Measurements from ENCODE around the gene NCF4. TPM values are rescaled to one million over a fixed set of nuclear protein-coding genes. Genes with fewer than 3 reads are reported as not detected.

The NCF4 gene
- total RNA-seq, 1 donor from 2014 or later = not detected

DNA sequence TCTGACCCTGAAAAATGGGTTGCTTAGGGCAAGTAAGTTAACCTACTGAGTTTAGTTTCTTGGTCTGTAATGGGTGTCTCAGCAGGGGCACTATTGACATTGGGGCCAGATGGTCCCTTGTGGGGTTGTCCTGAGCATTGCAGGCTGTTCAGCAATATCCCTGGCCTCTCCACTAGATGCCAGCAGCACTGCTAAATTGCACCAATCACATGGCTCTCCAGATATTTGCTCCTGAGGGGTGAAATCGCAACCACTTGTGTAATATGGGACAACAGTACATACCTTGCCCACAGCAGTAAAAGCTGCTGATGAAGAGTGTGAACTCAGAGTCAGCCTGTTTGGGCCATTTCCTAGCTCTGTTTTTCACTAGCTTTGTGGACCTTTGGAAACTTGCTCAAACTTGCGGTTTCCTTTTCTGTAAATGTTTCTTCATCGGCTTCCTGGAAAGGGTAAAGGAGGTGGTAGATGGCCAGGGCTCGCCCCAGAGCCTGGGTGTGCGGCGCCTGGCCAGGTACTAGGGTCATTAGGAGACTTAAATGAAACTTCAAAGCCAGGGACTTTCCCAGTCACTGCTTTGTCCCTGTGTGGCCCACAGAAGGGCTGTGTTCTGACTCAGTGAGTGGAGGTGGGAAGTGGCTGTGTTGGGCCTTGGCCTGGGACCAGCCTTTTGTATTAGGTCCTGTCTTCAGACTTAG, 13.0 kb downstream of the NCF4 start:
- H3K36me3 ChIP-seq (ENCODE audit: control insufficient read depth, insufficient read depth, low read length) = no peaks in the 10 kb centered on the region
- H3K27me3 ChIP-seq (ENCODE audit: control insufficient read depth, insufficient read depth, low read length) = peaks cover 2% of the 10 kb centered on the region
- no peak overlapping the region for H3K4me3 ChIP-seq (ENCODE audit: low read depth, low read length)
- TF ChIP-seq, protein P1, sequence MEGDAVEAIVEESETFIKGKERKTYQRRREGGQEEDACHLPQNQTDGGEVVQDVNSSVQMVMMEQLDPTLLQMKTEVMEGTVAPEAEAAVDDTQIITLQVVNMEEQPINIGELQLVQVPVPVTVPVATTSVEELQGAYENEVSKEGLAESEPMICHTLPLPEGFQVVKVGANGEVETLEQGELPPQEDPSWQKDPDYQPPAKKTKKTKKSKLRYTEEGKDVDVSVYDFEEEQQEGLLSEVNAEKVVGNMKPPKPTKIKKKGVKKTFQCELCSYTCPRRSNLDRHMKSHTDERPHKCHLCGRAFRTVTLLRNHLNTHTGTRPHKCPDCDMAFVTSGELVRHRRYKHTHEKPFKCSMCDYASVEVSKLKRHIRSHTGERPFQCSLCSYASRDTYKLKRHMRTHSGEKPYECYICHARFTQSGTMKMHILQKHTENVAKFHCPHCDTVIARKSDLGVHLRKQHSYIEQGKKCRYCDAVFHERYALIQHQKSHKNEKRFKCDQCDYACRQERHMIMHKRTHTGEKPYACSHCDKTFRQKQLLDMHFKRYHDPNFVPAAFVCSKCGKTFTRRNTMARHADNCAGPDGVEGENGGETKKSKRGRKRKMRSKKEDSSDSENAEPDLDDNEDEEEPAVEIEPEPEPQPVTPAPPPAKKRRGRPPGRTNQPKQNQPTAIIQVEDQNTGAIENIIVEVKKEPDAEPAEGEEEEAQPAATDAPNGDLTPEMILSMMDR (IDR thresholded peaks at IDR 0.05; ENCODE audit: insufficient read depth, low read length, poor library complexity, severe bottlenecking) = peak; percentile 19
- DNase-seq (ENCODE audit: low read depth) = no peak

DNA sequence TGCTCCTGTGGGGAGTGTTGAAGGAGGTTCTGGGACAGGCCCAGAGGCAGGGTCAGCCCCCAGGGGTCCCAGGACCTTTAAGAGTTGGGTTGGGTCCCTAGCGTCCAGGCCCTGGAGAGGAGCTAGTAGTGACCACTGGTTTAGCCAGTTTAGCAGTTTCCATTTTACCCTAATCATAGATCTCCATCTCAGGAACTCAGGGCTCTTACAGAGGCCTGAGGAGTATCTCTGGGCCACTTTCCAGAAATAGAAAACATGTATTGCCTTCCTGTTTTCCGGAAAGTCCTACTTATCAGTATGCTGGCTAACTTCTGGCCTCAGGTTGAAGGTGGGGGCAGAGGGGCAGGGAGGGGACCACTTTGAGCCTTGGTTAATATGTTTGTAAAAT, 13.5 kb downstream of the NCF4 start:
- no peaks in the 10 kb centered on the region for H3K36me3 ChIP-seq (ENCODE audit: control insufficient read depth, insufficient read depth, low read length)
- peaks cover 2% of the 10 kb centered on the region for H3K27me3 ChIP-seq (ENCODE audit: control insufficient read depth, insufficient read depth, low read length)
- TF ChIP-seq, protein P1 (IDR thresholded peaks at IDR 0.05; ENCODE audit: insufficient read depth, low read length, poor library complexity, severe bottlenecking) = no peak
- no peak for DNase-seq (ENCODE audit: low read depth)
- H3K4me3 ChIP-seq (ENCODE audit: low read depth, low read length) = no peak overlapping the region

DNA sequence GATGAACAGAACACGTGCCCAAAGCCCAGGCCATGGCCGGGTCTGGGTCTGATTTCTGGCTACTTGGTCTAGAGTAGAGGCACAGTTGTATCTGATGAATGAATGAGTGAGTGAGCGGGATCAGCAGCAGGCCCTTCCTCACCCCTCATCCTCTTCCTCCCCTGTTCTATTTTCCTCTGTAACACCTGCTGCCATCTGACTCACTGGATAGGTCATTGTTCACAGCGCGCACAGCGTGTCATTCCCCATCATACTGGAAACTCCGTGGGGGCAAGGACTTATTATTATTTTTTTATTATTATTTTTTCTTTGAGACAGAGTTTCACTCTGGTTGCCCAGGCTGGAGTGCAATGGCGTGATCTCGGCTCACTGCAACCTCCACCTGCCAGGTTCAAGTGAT, 13.9 kb downstream of the NCF4 start:
- Histone ChIP-seq H3K27me3 (ENCODE audit: control insufficient read depth, insufficient read depth, low read length) (peaks cover 2% of the 10 kb centered on the region), H3K4me3 (ENCODE audit: low read depth, low read length) (no peak overlapping the region), H3K36me3 (ENCODE audit: control insufficient read depth, insufficient read depth, low read length) (no peaks in the 10 kb centered on the region)
- TF ChIP-seq, protein P1 (IDR thresholded peaks at IDR 0.05; ENCODE audit: insufficient read depth, low read length, poor library complexity, severe bottlenecking) = no peak
- DNase-seq (ENCODE audit: low read depth) = no peak

DNA sequence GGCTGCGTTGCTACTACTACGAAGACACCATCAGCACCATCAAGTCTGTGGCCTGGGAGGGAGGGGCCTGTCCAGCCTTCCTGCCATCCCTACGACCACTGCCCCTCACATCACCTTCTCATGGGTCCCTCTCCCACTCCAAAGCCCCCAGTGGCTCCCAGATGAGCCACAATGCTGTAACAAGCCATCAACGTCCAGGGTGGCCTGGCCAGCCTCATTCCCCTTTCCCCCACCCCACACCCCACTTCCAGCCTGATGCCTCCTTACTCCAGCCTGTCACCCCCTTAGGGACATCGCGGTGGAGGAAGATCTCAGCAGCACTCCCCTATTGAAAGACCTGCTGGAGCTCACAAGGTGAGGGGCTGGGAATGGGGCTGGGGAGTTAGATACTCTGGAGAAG, 14.9 kb downstream of the NCF4 start:
- no peak overlapping the region for H3K4me3 ChIP-seq (ENCODE audit: low read depth, low read length)
- TF ChIP-seq, protein P1 (IDR thresholded peaks at IDR 0.05; ENCODE audit: insufficient read depth, low read length, poor library complexity, severe bottlenecking) = no peak
- H3K27me3 ChIP-seq (ENCODE audit: control insufficient read depth, insufficient read depth, low read length) = peaks cover under 1% of the 10 kb centered on the region
- no peaks in the 10 kb centered on the region for H3K36me3 ChIP-seq (ENCODE audit: control insufficient read depth, insufficient read depth, low read length)
- no peak for DNase-seq (ENCODE audit: low read depth)

DNA sequence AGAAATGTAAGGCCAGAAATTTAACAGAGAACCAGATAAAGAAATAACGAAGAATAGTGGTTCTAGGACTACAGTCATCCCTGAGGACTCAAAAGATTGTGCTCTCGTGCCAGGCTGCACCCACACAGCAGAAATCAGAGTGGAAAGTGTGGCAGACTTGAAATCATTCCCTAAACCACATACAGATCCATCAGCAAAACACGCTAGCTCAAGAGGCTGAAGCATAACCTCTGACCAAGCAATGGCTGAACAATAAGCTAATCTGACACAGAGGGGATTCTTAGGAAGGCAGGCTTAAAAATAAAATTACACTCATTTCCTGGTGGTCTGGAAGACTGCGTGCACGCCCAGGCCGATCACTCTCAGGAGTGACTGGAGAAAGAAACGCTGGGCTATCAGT, 19.0 kb downstream of the NCF4 start:
- TF ChIP-seq, protein P1 (IDR thresholded peaks at IDR 0.05; ENCODE audit: insufficient read depth, low read length, poor library complexity, severe bottlenecking) = no peak
- Histone ChIP-seq H3K27me3 (ENCODE audit: control insufficient read depth, insufficient read depth, low read length) (no peaks in the 10 kb centered on the region), H3K36me3 (ENCODE audit: control insufficient read depth, insufficient read depth, low read length) (no peaks in the 10 kb centered on the region), H3K4me3 (ENCODE audit: low read depth, low read length) (no peak overlapping the region)
- no peak for DNase-seq (ENCODE audit: low read depth)

Data from kidney epithelial cell (primary cell).